OCI-LY3 (cell line): ENCODE results near the gene ALOX5.
"Not testable (repeated sequence)": the region's sequence is repeated elsewhere in the genome, so short reads cannot be mapped to it uniquely, and the experiment has no call there.

Experiments
- H2AFZ ChIP-seq: fragments of 200-600, 300-600 bp; shearing (Covaris generic); 2 replicates; pipeline ENCODE4 v1.6.0; 2014; ENCODE audit warnings: antibody characterized with exemption, low read depth, low read length
- H3K27ac ChIP-seq: fragments of 200-600, 300-600 bp; sonication (generic); 2 replicates; pipeline ENCODE4 v1.5.1; 2014; ENCODE audit warnings: mild to moderate bottlenecking, low read length, moderate library complexity, mixed read lengths
- H3K27me3 ChIP-seq: fragments of 200-600, 300-600 bp; sonication (generic); 2 replicates; pipeline ENCODE4 v1.6.1; 2014; ENCODE audit warnings: low read depth, low read length, mixed read lengths
- H3K36me3 ChIP-seq: fragments of 200-600, 300-600 bp; sonication (generic); replicated peaks from 2 replicates; pipeline ENCODE3; 2014; ENCODE audit warnings: low read depth, low read length, mixed read lengths
- H3K4me1 ChIP-seq: fragments of 300-600, 200-600 bp; sonication (generic); 2 replicates; pipeline ENCODE4 v1.6.1; 2014; ENCODE audit warnings: low read length, mixed read lengths
- H3K4me2 ChIP-seq: fragments of 200-600, 300-600 bp; sonication (generic); 2 replicates; pipeline ENCODE4 v1.6.1; 2014; ENCODE audit warnings: low read length, mixed read lengths
- H3K4me3 ChIP-seq: fragments of 300-600, 200-600 bp; sonication (generic); 2 replicates; pipeline ENCODE4 v1.5.1; 2014; ENCODE audit warnings: antibody characterized with exemption, mild to moderate bottlenecking, low read length, moderate library complexity
- H3K79me2 ChIP-seq: fragments of 300-600, 200-600 bp; shearing (Covaris generic); 2 replicates; pipeline ENCODE4 v1.6.1; 2014; ENCODE audit warnings: mild to moderate bottlenecking, low read length, mixed read lengths
- H3K9ac ChIP-seq: fragments of 300-600, 200-600 bp; shearing (Covaris generic); 2 replicates; pipeline ENCODE4 v1.6.0; 2014; ENCODE audit warnings: mild to moderate bottlenecking, low read length, moderate library complexity
- H3K9me3 ChIP-seq: fragments of 200-600, 300-600 bp; shearing (Covaris generic); 2 replicates; pipeline ENCODE4 v1.6.1; 2014; ENCODE audit warnings: low read length, mixed read lengths; ENCODE audit not compliant: insufficient read depth
- H4K20me1 ChIP-seq: fragments of 200-600, 300-600 bp; sonication (generic); 2 replicates; pipeline ENCODE4 v1.6.1; 2016; ENCODE audit warnings: low read length, mixed read lengths; ENCODE audit not compliant: insufficient read depth
- CTCF ChIP-seq: fragments of 200-600, 300-600 bp; sonication (generic); IDR thresholded peaks from 2 replicates; pipeline ENCODE4 v1.5.1; 2014; ENCODE audit warnings: antibody characterized with exemption, low read length, low read depth
- EZH2phosphoT487 ChIP-seq: fragments of 200-600 bp; shearing (Covaris generic); IDR thresholded peaks from 2 replicates; pipeline ENCODE4 v1.6.1; 2018; ENCODE audit warnings: antibody characterized with exemption, mixed run types, low read depth

Gene ALOX5

GRCh38 chr10:45471531-45472310, 97.7 kb downstream of the ALOX5 start:
- Histone ChIP-seq H3K4me2 (no peak overlapping the region), H4K20me1 (no peaks in the 10 kb centered on the region), H3K4me1 (no peaks in the 10 kb centered on the region)

GRCh38 chr10:45473126-45473525, 99.1 kb downstream of the ALOX5 start:
- no peak overlapping the region for H3K9ac ChIP-seq
- H3K27me3 ChIP-seq: no peaks in the 10 kb centered on the region
- no peak for TF ChIP-seq EZH2phosphoT487
- TF ChIP-seq CTCF: no peak
- no peaks in the 10 kb centered on the region for H3K79me2 ChIP-seq
- H2AFZ ChIP-seq: no peak overlapping the region
- no peak overlapping the region for H3K4me2 ChIP-seq
- no peak overlapping the region for H3K27ac ChIP-seq
- no peaks in the 10 kb centered on the region for H3K4me1 ChIP-seq
- no peaks in the 10 kb centered on the region for H4K20me1 ChIP-seq
- no peaks in the 10 kb centered on the region for H3K36me3 ChIP-seq
- no peaks in the 10 kb centered on the region for H3K9me3 ChIP-seq
- no peak overlapping the region for H3K4me3 ChIP-seq

More at GRCh38 chr10:45471531-45472310, 97.7 kb downstream of the ALOX5 start:
- Histone ChIP-seq H3K36me3 (no peaks in the 10 kb centered on the region), H3K9ac (no peak overlapping the region), H2AFZ (no peak overlapping the region), H3K4me3 (no peak overlapping the region), H3K9me3 (no peaks in the 10 kb centered on the region), H3K27me3 (no peaks in the 10 kb centered on the region), H3K79me2 (no peaks in the 10 kb centered on the region), H3K27ac (no peak overlapping the region)
- no peak for TF ChIP-seq CTCF
- TF ChIP-seq EZH2phosphoT487: no peak

- Histone ChIP-seq H3K4me3 (no peak overlapping the region), H3K36me3 (no peaks in the 10 kb centered on the region), H3K4me2 (no peak overlapping the region), H3K27ac (no peak overlapping the region), H3K79me2 (no peaks in the 10 kb centered on the region), H2AFZ (no peak overlapping the region), H3K4me1 (no peaks in the 10 kb centered on the region), H3K27me3 (no peaks in the 10 kb centered on the region), H3K9ac (no peak overlapping the region), H4K20me1 (no peaks in the 10 kb centered on the region), H3K9me3 (no peaks in the 10 kb centered on the region)
- TF ChIP-seq EZH2phosphoT487: no peak
- TF ChIP-seq CTCF: no peak
Measured at GRCh38 chr10:45476559-45476958, 102.5 kb downstream of the ALOX5 start.

- no peaks in the 10 kb centered on the region for H3K9me3 ChIP-seq
- no peak overlapping the region for H3K4me2 ChIP-seq
- no peaks in the 10 kb centered on the region for H3K27me3 ChIP-seq
- TF ChIP-seq CTCF: no peak
- TF ChIP-seq EZH2phosphoT487: no peak
- H4K20me1 ChIP-seq: no peaks in the 10 kb centered on the region
- H3K4me3 ChIP-seq: no peak overlapping the region
- no peak overlapping the region for H2AFZ ChIP-seq
- no peaks in the 10 kb centered on the region for H3K36me3 ChIP-seq
- H3K4me1 ChIP-seq: no peaks in the 10 kb centered on the region
- no peak overlapping the region for H3K9ac ChIP-seq
- H3K79me2 ChIP-seq: no peaks in the 10 kb centered on the region
- no peak overlapping the region for H3K27ac ChIP-seq
Measured at GRCh38 chr10:45480294-45480693, 106.3 kb downstream of the ALOX5 start.

GRCh38 chr10:45481100-45481499, 107.1 kb downstream of the ALOX5 start:
- not testable (repeated sequence) for H4K20me1 ChIP-seq, H3K9me3 ChIP-seq, H3K9ac ChIP-seq, H3K27ac ChIP-seq, H3K4me2 ChIP-seq, H3K4me3 ChIP-seq, H3K79me2 ChIP-seq, H2AFZ ChIP-seq, H3K36me3 ChIP-seq, H3K27me3 ChIP-seq, H3K4me1 ChIP-seq
